Testis (tissue), 2 donors: ENCODE results near the gene NACA2.

ENCODE experiments used
- CTCF ChIP-seq, 3 experiments: fragments of 450-650 bp in 2 of 3; fragments of 200-600 bp in 1 of 3; sonication (generic) in 1 of 3; IDR thresholded peaks; one replicate each; pipeline ENCODE4 v1.5.1; 2016 to 2019; ENCODE audit warnings: antibody characterized with exemption in 3 of 3, mild to moderate bottlenecking in 2 of 3, moderate library complexity in 1 of 3
- POLR2A ChIP-seq: fragments of 450-650 bp; IDR thresholded peaks from one replicate; pipeline ENCODE4 v1.6.1; 2017; ENCODE audit warnings: antibody characterized with exemption, mild to moderate bottlenecking, moderate library complexity

DNA sequence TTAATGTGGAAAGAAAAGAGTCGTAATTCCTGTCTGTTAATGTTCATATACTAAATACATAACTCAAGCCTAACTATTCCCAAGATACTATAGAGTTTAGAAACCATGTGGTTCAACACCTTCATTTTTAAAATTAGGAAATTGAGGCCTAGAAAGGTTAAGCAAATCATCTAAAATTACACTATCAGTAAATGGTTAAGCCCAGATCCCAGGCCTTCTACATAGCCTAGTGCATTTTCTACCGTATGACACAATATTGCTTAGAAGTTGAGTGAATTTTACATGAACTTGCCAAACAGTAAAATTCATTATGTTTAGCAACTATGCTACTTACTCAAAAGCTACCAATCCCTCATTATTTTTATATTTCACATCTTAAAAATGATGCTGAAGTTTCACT is 6.8 kb downstream of the NACA2 start:
- TF ChIP-seq POLR2A (no peak), CTCF (IDR thresholded peaks at IDR 0.05) (no peak)
